ENCODE data around the gene DBNL. TPM values are rescaled to one million over a fixed set of nuclear protein-coding genes. Genes with fewer than 3 reads are reported as not detected.

DBNL gene
- total and polyA plus RNA-seq, 2 donors (not counting 1 experiment from before 2014, with no cell fraction given): 335 to 386 TPM

DNA sequence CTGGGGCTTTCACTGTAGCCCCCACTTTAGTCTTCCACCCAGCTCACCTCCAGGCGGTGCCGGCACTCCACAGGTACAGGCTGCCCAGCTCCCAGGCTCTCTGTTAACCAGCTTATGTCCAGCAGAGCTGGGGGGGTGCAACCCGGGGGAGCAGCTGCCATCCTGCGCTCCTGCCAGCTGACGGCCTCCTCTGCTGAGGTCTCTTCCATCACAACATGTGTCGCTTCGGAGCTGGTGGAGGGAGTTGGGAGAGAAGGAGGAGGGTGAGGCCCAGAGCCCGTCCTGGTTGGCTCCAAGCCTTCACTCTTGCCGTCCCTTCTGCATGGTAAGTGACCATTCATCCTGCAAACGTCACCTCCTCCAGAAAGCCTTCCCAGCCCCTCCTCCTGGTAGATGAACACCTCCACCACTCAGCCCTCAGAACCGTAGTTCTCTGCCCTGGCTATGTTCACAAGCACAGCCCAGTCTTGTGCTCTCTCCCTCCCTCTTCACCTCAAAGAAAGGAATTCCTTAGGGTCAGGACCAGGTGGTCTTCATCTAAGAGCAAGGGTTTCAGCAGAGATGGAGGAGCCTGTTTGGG, 36.3 kb downstream of the DBNL start:
- Histone ChIP-seq H3K4me1 (ENCODE audit: control insufficient read depth in 2 of 2, insufficient read depth in 2 of 2, low read length in 2 of 2) (peaks cover 38 to 51% of the 10 kb centered on the region in 2 donors), H3K27me3 (replicated peaks in 1 of 4; ENCODE audit: control extremely low read depth in 1 of 4, control insufficient read depth in 3 of 4, insufficient read depth in 4 of 4, low read length in 3 of 4) (no peaks in the 10 kb centered on the region), H3K4me2 (replicated peaks; ENCODE audit: low read depth, low read length, poor library complexity, severe bottlenecking) (peak overlapping the region; percentile 84), H3K79me2 (ENCODE audit: control insufficient read depth, insufficient read depth, low read length) (peaks cover 46% of the 10 kb centered on the region), H3K4me3 (ENCODE audit: control extremely low read depth in 1 of 5, extremely low read depth in 1 of 5, insufficient read depth in 1 of 5, low read depth in 2 of 5, low read length in 4 of 5) (peak overlapping the region; percentile 38 to 97 (median 78)), H3K36me3 (replicated peaks in 1 of 2; ENCODE audit: control extremely low read depth in 1 of 2, control insufficient read depth in 1 of 2, extremely low read depth in 1 of 2, insufficient read depth in 2 of 2, low read length in 1 of 2) (peaks cover 0 to 53% of the 10 kb centered on the region in 2 experiments), H3K9ac (ENCODE audit: low read length) (peak overlapping the region; percentile 91), H3K27ac (ENCODE audit: low read length in 2 of 2) (peak overlapping the region; percentile 92 to 98), H2AFZ (ENCODE audit: insufficient read depth, low read depth, low read length, poor library complexity, severe bottlenecking) (no peak overlapping the region), H4K20me1 (ENCODE audit: control insufficient read depth, insufficient read depth, low read length, poor library complexity, severe bottlenecking) (peaks cover 6% of the 10 kb centered on the region), H3K9me3 (ENCODE audit: control extremely low read depth in 1 of 3, control insufficient read depth in 2 of 3, insufficient read depth in 1 of 3, low read length in 2 of 3) (no peaks in the 10 kb centered on the region)
- ATAC-seq (ENCODE audit: low read depth) (no peak), DNase-seq (peak; percentile 22)
- H3K4me3 Mint-ChIP-seq: peak overlapping the region; percentile 84
- H3K27ac Mint-ChIP-seq: peak overlapping the region; percentile 93
- TF ChIP-seq, protein P1, sequence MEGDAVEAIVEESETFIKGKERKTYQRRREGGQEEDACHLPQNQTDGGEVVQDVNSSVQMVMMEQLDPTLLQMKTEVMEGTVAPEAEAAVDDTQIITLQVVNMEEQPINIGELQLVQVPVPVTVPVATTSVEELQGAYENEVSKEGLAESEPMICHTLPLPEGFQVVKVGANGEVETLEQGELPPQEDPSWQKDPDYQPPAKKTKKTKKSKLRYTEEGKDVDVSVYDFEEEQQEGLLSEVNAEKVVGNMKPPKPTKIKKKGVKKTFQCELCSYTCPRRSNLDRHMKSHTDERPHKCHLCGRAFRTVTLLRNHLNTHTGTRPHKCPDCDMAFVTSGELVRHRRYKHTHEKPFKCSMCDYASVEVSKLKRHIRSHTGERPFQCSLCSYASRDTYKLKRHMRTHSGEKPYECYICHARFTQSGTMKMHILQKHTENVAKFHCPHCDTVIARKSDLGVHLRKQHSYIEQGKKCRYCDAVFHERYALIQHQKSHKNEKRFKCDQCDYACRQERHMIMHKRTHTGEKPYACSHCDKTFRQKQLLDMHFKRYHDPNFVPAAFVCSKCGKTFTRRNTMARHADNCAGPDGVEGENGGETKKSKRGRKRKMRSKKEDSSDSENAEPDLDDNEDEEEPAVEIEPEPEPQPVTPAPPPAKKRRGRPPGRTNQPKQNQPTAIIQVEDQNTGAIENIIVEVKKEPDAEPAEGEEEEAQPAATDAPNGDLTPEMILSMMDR (IDR thresholded peaks at IDR 0.05): no peak
- no peak for TF ChIP-seq EZH2 (IDR thresholded peaks at IDR 0.05; ENCODE audit: borderline replicate concordance, insufficient read depth, low read depth, low read length, poor library complexity, severe bottlenecking)
- intact Hi-C loops (cut with micrococcal nuclease): no loop called here
- H3K27me3 Mint-ChIP-seq: no peaks in the 10 kb centered on the region
- WGBS (ENCODE audit: insufficient coverage): 90% methylated on average over 6 of the region's 11 CpGs
- ChIA-PET CTCF (interaction anchor here (0.7 to 1.6 kb wide), 7 partner anchors 8 to 129 kb away, joined by 3 to 11 read pairs (median 5); partner anchors contain the start of gene DBNL), POLR2A (interaction anchor here (0.7 to 2.0 kb wide), 11 partner anchors 16 to 1055 kb away, joined by 3 to 21 read pairs (median 4); partner anchors contain the start of genes DBNL and YKT6)
- H3K9me3 Mint-ChIP-seq (ENCODE audit: insufficient read depth): no peaks in the 10 kb centered on the region
- peaks cover 52% of the 10 kb centered on the region for H3K4me1 Mint-ChIP-seq

DNA sequence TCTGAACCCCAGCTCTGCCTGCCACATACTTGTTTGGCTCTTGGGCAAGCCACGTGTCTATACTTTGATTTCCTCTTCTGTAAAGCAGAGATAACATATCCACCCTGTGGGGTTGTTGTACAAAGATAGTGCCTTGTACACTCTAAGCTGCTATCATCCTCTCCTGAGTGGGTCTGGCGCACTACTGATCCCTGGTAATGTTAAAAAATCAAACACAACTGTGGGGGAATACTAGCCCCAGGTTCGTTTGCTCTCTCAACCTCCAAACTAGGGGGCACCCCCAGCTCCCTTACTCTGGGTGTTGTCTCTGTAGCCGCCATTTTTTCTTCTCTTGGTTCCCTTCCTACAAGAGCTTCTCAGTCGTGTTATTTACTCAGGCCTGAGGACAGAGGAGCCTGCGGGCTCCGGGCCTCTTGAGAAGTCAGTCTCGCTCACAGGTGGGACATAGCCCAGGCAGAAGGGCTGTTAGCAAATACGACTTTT, 36.8 kb downstream of the DBNL start:
- peak overlapping the region; percentile 38 to 97 (median 78) for H3K4me3 ChIP-seq (ENCODE audit: control extremely low read depth in 1 of 5, extremely low read depth in 1 of 5, insufficient read depth in 1 of 5, low read depth in 2 of 5, low read length in 4 of 5)
- DNase-seq: peak; percentile 72

More for the DNA sequence above, 36.8 kb downstream of the DBNL start:
- H3K9me3 Mint-ChIP-seq (ENCODE audit: insufficient read depth): no peaks in the 10 kb centered on the region
- Histone ChIP-seq H3K9ac (ENCODE audit: low read length) (peak overlapping the region; percentile 91), H3K79me2 (ENCODE audit: control insufficient read depth, insufficient read depth, low read length) (peaks cover 46% of the 10 kb centered on the region), H3K27me3 (replicated peaks in 1 of 4; ENCODE audit: control extremely low read depth in 1 of 4, control insufficient read depth in 3 of 4, insufficient read depth in 4 of 4, low read length in 3 of 4) (no peaks in the 10 kb centered on the region), H3K4me2 (replicated peaks; ENCODE audit: low read depth, low read length, poor library complexity, severe bottlenecking) (peak overlapping the region; percentile 84), H3K36me3 (replicated peaks in 1 of 2; ENCODE audit: control extremely low read depth in 1 of 2, control insufficient read depth in 1 of 2, extremely low read depth in 1 of 2, insufficient read depth in 2 of 2, low read length in 1 of 2) (peaks cover 0 to 48% of the 10 kb centered on the region in 2 experiments), H3K27ac (ENCODE audit: low read length in 2 of 2) (peak overlapping the region; percentile 92 to 98), H2AFZ (ENCODE audit: insufficient read depth, low read depth, low read length, poor library complexity, severe bottlenecking) (peak overlapping the region; percentile 64), H4K20me1 (ENCODE audit: control insufficient read depth, insufficient read depth, low read length, poor library complexity, severe bottlenecking) (peaks cover 6% of the 10 kb centered on the region), H3K9me3 (ENCODE audit: control extremely low read depth in 1 of 3, control insufficient read depth in 2 of 3, insufficient read depth in 1 of 3, low read length in 2 of 3) (no peaks in the 10 kb centered on the region), H3K4me1 (ENCODE audit: control insufficient read depth in 2 of 2, insufficient read depth in 2 of 2, low read length in 2 of 2) (peaks cover 38 to 46% of the 10 kb centered on the region in 2 donors)
- peaks cover 50% of the 10 kb centered on the region for H3K4me1 Mint-ChIP-seq
- POLR2A ChIA-PET: interaction anchor here (0.6 to 2.0 kb wide), 16 partner anchors 11 to 1055 kb away, joined by 3 to 21 read pairs (median 4); partner anchors contain the start of genes DBNL and YKT6
- intact Hi-C loops (cut with micrococcal nuclease): no loop called here
- H3K27ac Mint-ChIP-seq: peak overlapping the region; percentile 93
- no peak for ATAC-seq (ENCODE audit: low read depth)
- TF ChIP-seq, protein P1 (IDR thresholded peaks at IDR 0.05): no peak
- no peak for TF ChIP-seq EZH2 (IDR thresholded peaks at IDR 0.05; ENCODE audit: borderline replicate concordance, insufficient read depth, low read depth, low read length, poor library complexity, severe bottlenecking)
- peak overlapping the region; percentile 84 for H3K4me3 Mint-ChIP-seq
- H3K27me3 Mint-ChIP-seq: no peaks in the 10 kb centered on the region
- CTCF ChIA-PET: interaction anchor here (0.7 to 1.6 kb wide), 8 partner anchors 9 to 128 kb away, joined by 3 to 11 read pairs (median 4); partner anchors contain the start of genes DBNL and PGAM2
- WGBS (ENCODE audit: insufficient coverage): 47% methylated on average over 4 of the region's 9 CpGs
